ENCODE data around the gene WDR86. TPM values are rescaled to one million over a fixed set of nuclear protein-coding genes. Genes with fewer than 3 reads are reported as not detected.

Gene WDR86
- total and polyA plus RNA-seq, 8 donors = 0.85 to 24.1 (median 19.5) TPM

GRCh38 chr7:151345576-151346469 lies 64.0 kb downstream of the WDR86 start:
- Histone ChIP-seq H3K36me3 (peaks cover 0 to 36% of the 10 kb centered on the region in 2 donors), H3K9me3 (no peaks in the 10 kb centered on the region), H3K27ac (no peak overlapping the region), H3K4me3 (no peak overlapping the region), H3K4me1 (peaks cover 6 to 40% of the 10 kb centered on the region in 2 donors), H3K27me3 (no peaks in the 10 kb centered on the region)
- ATAC-seq (no peak), DNase-seq (no peak)
- TF ChIP-seq, protein P1, sequence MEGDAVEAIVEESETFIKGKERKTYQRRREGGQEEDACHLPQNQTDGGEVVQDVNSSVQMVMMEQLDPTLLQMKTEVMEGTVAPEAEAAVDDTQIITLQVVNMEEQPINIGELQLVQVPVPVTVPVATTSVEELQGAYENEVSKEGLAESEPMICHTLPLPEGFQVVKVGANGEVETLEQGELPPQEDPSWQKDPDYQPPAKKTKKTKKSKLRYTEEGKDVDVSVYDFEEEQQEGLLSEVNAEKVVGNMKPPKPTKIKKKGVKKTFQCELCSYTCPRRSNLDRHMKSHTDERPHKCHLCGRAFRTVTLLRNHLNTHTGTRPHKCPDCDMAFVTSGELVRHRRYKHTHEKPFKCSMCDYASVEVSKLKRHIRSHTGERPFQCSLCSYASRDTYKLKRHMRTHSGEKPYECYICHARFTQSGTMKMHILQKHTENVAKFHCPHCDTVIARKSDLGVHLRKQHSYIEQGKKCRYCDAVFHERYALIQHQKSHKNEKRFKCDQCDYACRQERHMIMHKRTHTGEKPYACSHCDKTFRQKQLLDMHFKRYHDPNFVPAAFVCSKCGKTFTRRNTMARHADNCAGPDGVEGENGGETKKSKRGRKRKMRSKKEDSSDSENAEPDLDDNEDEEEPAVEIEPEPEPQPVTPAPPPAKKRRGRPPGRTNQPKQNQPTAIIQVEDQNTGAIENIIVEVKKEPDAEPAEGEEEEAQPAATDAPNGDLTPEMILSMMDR (IDR thresholded peaks at IDR 0.05) = no peak
- intact Hi-C loops (cut with DNase I) = no loop called here

- Histone ChIP-seq H3K4me3 (no peak overlapping the region), H3K36me3 (peaks cover 0 to 34% of the 10 kb centered on the region in 2 donors), H3K4me1 (peaks cover 6 to 33% of the 10 kb centered on the region in 2 donors), H3K27ac (no peak overlapping the region), H3K9me3 (no peaks in the 10 kb centered on the region), H3K27me3 (no peaks in the 10 kb centered on the region)
- ATAC-seq (no peak), DNase-seq (no peak)
- TF ChIP-seq, protein P1 (IDR thresholded peaks at IDR 0.05) = no peak
- intact Hi-C loops (cut with DNase I) = no loop called here
These were observed 66.3 kb downstream of the WDR86 start for GRCh38 chr7:151343516-151343915.

- TF ChIP-seq, protein P1 (IDR thresholded peaks at IDR 0.05) = no peak
- H3K4me3 ChIP-seq = peak overlapping the region; percentile 89 to 93
- peaks cover 0 to 31% of the 10 kb centered on the region in 2 donors for H3K36me3 ChIP-seq
- intact Hi-C loops (cut with DNase I) = no loop called here
- H3K27me3 ChIP-seq = no peaks in the 10 kb centered on the region
- H3K9me3 ChIP-seq = no peaks in the 10 kb centered on the region
- H3K4me1 ChIP-seq = peaks cover 6 to 33% of the 10 kb centered on the region in 2 donors
- DNase-seq = no peak
- H3K27ac ChIP-seq = peak overlapping the region in 1 of 2 donors; percentile 89
- no peak for ATAC-seq
These were observed 67.0 kb downstream of the WDR86 start for GRCh38 chr7:151342811-151343210.

- ATAC-seq = no peak
- intact Hi-C loops (cut with DNase I) = no loop called here
- peak in 1 of 4 donors; percentile 5 for DNase-seq
- Histone ChIP-seq H3K36me3 (peaks cover 0 to 25% of the 10 kb centered on the region in 2 donors), H3K27ac (peak overlapping the region; percentile 87 to 89), H3K4me3 (peak overlapping the region; percentile 89 to 93), H3K27me3 (no peaks in the 10 kb centered on the region), H3K4me1 (peaks cover 6 to 33% of the 10 kb centered on the region in 2 donors), H3K9me3 (no peaks in the 10 kb centered on the region)
- TF ChIP-seq, protein P1 (IDR thresholded peaks at IDR 0.05) = no peak
These were observed 67.7 kb downstream of the WDR86 start for GRCh38 chr7:151342102-151342646.
